PFSK-1 (cell line): Measurements from ENCODE around the gene ZNF12.

Experiments
- FOXP2 ChIP-seq: optimal IDR thresholded peaks from 2 replicates; pipeline ENCODE3; 2011; ENCODE audit warnings: borderline replicate concordance, control low read depth, inconsistent platforms; ENCODE audit not compliant: insufficient read depth; ENCODE audit errors: extremely low read length, extremely low read depth
- POLR2AphosphoS5 ChIP-seq: IDR thresholded peaks from 2 replicates; pipeline ENCODE4 v1.6.1; 2012; ENCODE audit warnings: low read depth, mild to moderate bottlenecking, control low read depth, low read length, moderate library complexity
- REST ChIP-seq, 2 experiments: IDR thresholded peaks; 2 replicates each; pipeline versions ENCODE4 v1.6.1 to v1.8.0; 2011 to 2012; ENCODE audit warnings: low read depth in 2 of 2, low read length in 2 of 2, control low read depth in 1 of 2, inconsistent platforms in 1 of 2, mild to moderate bottlenecking in 1 of 2, moderate library complexity in 1 of 2; ENCODE audit not compliant: insufficient read depth in 1 of 2
- SIN3A ChIP-seq: IDR thresholded peaks from 2 replicates; pipeline ENCODE4 v1.6.1; 2012; ENCODE audit warnings: mild to moderate bottlenecking, low read length, moderate library complexity, borderline replicate concordance; ENCODE audit not compliant: insufficient read depth
- TAF1 ChIP-seq: IDR thresholded peaks from 2 replicates; pipeline ENCODE4 v1.6.1; 2012; ENCODE audit warnings: low read length, control low read depth, borderline replicate concordance; ENCODE audit not compliant: insufficient read depth

ZNF12 gene

GRCh38 chr7:6654842-6655610 lies 51.7 kb downstream of the ZNF12 start:
- TF ChIP-seq POLR2AphosphoS5 = no peak
- TF ChIP-seq REST (IDR thresholded peaks at IDR 0.05; ENCODE audit: insufficient read depth in 1 of 2, low read depth in 2 of 2, low read length in 2 of 2) = no peak
- TF ChIP-seq SIN3A = no peak
- no peak for TF ChIP-seq FOXP2
- TF ChIP-seq TAF1 = no peak

DNA sequence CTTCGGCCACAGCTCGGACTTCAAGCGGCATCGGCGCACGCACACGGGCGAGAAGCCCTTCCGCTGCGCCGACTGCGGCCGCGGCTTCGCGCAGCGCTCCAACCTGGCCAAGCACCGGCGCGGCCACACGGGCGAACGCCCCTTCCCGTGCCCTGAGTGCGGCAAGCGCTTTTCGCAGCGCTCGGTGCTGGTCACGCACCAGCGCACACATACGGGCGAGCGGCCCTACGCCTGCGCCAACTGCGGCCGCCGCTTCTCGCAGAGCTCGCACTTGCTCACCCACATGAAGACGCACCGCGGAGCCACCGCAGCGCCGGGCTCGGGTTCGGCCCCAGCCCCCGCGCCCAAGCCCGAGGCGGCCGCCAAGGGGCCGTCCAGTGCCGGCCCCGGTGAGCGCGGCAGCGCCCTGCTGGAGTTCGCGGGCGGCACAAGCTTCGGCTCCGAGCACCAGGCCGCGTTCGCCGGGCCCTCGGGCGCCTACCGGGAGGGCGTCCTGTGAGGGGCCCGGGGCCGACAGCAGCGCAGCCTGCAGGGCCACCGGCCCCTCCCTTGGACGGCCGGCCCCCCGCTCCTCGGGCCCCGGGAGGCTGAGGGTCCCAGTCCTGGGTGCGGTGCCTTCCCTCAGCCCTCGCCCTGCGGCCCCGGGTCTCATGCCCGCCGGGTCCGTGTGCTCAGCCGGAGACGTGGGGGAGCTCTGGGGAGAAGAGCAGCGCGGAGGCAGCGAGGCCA lies 52.5 kb downstream of the ZNF12 start:
- TF ChIP-seq SIN3A (no peak), REST (IDR thresholded peaks at IDR 0.05; ENCODE audit: insufficient read depth in 1 of 2, low read depth in 2 of 2, low read length in 2 of 2) (no peak), FOXP2 (no peak), POLR2AphosphoS5 (no peak), TAF1 (no peak)

GRCh38 chr7:6653071-6654003 lies 53.4 kb downstream of the ZNF12 start:
- TF ChIP-seq POLR2AphosphoS5 = no peak
- no peak for TF ChIP-seq SIN3A
- TF ChIP-seq TAF1 = no peak
- TF ChIP-seq REST (IDR thresholded peaks at IDR 0.05; ENCODE audit: insufficient read depth in 1 of 2, low read depth in 2 of 2, low read length in 2 of 2) = no peak
- no peak for TF ChIP-seq FOXP2

GRCh38 chr7:6652446-6653011 lies 54.2 kb downstream of the ZNF12 start:
- TF ChIP-seq TAF1 = no peak
- TF ChIP-seq POLR2AphosphoS5 = no peak
- TF ChIP-seq REST (IDR thresholded peaks at IDR 0.05; ENCODE audit: insufficient read depth in 1 of 2, low read depth in 2 of 2, low read length in 2 of 2) = no peak
- no peak for TF ChIP-seq SIN3A
- no peak for TF ChIP-seq FOXP2
